HFF-Myc (cell line): Measurements from ENCODE around the gene AQP12B.

Experiments used
- DNase-seq: peaks from one replicate; pipeline ENCODE4 v3.0.0-alpha.2; 2011; ENCODE audit warnings: low read depth; ENCODE audit errors: extremely low read depth
- H3K4me3 ChIP-seq: replicated peaks from 2 replicates; pipeline ENCODE4 v1.5.1; 2011; ENCODE audit warnings: low read depth, mild to moderate bottlenecking, control low read depth, low read length
- CTCF ChIP-seq: IDR thresholded peaks from 2 replicates; pipeline ENCODE4 v1.5.1; 2012; ENCODE audit warnings: mild to moderate bottlenecking, low read depth, low read length, control low read depth; ENCODE audit errors: missing control alignments

Gene AQP12B

GRCh38 chr2:240627736-240628506, 54.8 kb downstream of the AQP12B start:
- no peak for DNase-seq
- TF ChIP-seq CTCF = no peak
- no peak overlapping the region for H3K4me3 ChIP-seq

GRCh38 chr2:240626531-240627300, 56.0 kb downstream of the AQP12B start:
- no peak for TF ChIP-seq CTCF
- no peak overlapping the region for H3K4me3 ChIP-seq
- no peak for DNase-seq
